GM18870 (cell line): ENCODE results near the gene SETDB1.

Experiments used
- ATAC-seq: cut with Tn5 transposase; IDR thresholded peaks from one replicate; pipeline ENCODE4 v1.9.1; 2021; ENCODE audit warnings: moderate library complexity; ENCODE audit not compliant: unreplicated experiment

Gene SETDB1

DNA sequence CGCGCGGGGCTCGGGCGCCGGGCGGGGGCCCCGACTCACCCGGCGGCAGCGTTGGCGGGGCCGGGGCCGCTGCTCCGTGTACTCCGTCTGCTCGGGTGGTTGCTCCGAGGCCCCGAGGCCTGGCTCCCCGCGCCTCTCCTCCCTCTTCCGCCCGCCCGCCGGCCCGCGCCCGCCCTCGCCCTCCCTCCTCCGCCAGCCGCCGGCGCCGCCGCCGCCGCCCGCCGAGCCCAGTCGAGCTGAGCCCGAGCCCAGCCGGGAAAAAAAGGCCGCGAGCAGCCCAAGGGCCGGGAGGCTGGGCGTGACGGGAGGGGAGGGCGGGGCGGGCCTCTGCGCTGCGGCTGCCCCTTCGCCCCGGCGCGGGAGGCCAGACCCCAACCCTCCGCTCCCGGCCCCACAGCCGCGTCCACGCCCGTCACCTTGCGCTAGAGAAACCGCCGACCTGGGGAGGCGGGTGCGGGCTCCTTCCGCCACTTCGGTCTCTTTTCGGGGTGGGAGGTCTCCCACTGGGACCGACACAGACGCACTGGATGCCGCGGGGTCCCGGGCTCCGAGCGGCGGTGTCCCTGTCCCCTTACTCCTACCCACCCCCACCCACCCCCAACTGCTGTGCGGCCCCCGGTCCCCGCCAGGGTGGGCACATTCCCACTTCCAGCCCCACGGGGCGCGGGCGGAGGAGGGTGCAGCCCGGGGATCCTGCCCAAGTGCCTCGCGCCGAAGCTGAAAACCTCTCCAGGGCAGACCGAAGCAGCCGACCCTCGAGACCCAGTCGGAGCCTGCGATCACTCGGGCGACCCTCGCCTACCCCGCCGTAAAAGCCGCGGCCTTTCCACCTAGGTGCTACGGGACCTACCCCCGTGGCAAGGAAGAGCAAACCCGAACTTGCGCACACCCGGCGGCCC lies 48.7 kb downstream of the SETDB1 start, which contains the start of gene CERS2:
Gene CERS2 (minus strand): TSS at position 256 of the 899 bp plus-strand sequence. CDS start 5,745 bp downstream, outside the sequence.
- ATAC-seq, result no peak

DNA sequence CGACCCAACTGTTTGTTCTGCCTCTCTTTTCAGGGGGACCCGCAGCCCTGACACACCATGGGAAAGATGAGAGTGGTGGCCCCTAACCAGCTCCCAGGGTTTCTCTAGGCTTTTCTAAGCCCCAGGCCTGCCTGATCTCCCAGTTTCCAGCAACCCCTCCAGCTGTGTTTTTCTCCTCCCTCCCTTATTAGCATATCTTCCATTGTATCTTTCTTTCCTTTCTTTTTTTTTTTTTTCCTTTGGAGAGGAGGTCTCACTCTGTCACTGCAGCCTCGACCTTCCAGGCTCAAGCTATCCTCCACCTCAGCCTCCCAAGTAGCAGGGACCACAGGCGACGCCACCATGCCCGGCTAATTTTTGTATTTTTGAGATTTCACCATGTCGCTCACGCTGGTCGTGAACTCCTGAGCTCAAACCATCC lies 50.2 kb downstream of the SETDB1 start:
- ATAC-seq, result no peak

DNA sequence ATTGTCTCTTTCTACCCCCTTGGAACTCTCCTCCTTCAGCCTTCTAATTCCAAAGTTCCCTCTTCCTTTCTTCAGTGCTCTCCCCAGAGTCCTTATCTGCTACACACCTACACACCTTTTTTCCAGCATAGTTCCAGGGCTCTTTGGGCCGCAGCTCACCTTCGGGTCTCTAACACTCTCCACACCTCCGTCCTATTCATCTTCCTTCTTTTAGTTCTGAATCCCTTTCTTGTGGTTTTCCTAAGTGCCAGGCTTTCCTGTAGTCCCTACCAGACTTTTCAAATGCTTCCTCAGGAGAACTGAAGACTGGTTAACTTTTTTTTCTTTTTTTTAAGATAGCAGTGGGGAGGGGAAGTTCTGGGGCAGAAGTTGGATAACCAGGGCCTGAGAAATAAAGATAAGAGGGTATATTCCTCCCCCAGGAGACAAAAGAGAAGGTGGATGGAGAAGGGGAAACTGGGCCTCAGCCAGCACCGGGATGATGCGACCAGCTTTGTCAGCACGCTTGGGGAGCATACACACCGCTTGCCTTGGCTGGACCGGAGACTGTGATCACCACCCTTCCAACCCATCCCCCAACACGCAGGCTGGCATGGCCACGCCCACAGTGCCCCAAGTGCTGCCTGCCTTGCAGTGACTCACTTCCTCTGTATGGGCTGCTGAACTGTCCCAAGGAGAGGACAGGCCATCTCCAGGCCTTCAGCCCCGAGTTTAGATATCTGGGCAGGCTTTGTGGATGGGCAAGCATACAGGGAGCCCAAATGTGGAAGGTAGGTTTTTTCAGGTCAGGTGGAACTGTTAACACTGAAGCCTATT lies 50.9 kb downstream of the SETDB1 start:
- ATAC-seq, result no peak

DNA sequence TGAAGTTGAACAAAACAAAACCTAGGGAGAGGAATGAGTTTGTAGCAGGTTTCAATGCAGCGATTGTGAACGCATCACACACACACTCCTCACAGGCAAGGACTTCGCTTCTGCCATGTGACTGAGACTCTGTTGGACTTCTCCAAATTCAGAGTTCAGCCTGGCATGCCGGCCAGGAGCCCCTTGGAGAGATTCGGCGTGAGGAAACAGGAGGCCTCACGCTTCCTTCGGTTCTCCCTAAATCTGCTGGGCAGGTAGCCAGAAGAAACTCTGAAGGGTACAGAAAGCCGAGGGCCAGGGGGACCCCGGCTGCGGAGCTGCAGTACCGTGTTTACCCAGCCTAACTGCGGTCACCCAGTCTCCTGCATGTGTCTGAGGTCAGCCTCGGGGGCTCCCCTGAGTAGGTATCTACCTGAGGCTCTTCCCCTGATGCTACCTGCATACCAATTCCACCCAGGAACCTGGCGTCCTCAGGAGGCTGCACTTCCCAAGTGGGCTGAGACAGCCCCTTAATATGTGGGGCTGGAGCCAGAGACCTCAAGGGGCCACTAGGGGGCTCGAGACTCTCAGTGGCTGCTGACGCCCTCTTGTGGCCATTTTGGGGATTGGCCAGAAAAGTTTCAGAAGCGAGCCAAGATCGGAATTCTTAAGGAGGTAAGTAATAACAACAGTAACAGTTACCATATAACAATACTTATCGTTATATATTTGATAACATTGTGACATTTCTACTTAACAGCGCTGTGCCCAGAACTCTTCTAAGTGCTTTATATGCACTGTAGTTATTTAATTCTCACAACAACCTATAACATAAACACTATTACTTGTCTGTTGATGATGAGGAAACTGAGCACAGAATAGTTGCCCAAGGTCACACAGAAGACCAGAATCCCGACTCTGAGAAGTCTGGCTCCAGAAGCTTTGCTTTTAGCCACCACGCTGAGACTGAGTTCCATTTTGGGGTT lies 53.2 kb downstream of the SETDB1 start:
- no peak for ATAC-seq

DNA sequence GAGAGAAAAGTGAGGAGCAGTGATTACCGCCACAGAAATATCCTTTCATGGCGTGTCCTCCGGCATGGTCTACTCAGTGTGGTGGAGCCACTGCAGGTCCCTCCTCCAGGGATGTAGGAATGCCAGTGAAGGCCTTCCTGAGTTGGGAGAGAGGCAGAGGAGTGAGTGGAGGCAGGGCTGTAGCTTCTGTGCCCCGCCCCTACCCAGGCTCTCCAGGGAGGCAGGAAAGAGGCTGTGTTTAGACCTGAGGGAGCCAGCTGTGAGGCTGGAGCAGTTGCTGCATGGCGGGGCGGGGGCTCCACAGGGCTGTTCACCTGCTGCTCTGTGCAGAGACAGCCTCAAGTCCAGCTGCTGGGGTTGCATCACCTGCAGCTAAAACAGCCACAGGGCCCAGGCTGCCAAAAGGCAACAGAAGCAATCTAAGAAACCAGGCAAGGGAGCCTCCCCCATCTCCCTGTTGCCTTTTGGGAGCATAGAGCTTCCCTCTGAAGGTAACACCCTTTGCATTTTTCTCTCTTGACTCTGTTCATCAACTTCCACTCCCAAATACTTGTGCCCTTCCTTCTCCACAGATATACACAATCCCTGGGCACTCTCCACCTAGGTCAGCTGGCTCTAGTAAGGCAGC lies 55.1 kb downstream of the SETDB1 start:
- no peak for ATAC-seq

DNA sequence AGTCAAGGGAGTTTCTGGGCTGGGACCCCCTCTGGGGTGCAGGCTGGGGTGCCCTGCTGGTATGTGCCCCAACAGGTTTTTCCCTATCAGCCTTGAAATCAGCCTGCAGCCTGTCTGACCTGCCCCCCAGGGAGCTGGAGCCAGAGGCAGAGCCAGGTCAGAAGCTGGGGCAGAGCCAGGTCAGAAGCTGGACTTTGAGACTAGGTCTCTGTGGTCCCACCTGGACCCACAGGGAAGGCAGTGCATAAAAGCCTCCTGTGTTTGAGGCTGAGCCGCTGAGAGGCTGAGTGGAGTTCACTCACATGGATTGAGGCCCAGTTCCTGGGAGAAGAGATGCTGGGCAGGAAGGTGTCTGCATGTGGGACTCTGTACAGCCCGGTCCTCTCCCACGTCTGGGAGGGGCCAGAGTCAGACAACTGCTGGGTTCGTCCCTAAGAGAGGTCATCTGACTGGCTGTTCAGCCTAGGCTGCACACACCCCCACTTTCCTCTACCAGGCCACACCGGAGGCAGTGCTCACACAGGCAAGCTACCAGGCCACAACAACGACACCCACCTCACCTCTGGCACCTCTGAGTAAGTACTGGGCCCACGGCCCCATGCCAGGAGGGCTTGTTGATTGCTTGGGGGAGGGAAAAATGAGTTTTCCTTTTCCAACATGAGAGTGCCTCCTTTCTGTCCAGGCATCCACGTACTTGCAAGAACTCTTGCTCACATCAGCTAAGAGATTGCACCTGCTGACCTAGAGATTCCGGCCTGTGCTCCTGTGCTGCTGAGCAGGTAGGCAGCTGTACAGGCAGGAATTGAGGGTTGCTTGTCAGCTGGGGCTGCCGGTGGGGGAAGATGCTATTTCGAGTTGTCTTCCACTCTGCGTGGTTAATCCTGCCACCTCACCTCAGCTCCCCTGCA lies 55.9 kb downstream of the SETDB1 start, which contains the start of gene ANXA9:
Gene ANXA9 (plus strand): TSS at position 488 of the 908 bp plus-strand sequence. CDS start 814 bp downstream, outside the sequence.
- no peak for ATAC-seq

DNA sequence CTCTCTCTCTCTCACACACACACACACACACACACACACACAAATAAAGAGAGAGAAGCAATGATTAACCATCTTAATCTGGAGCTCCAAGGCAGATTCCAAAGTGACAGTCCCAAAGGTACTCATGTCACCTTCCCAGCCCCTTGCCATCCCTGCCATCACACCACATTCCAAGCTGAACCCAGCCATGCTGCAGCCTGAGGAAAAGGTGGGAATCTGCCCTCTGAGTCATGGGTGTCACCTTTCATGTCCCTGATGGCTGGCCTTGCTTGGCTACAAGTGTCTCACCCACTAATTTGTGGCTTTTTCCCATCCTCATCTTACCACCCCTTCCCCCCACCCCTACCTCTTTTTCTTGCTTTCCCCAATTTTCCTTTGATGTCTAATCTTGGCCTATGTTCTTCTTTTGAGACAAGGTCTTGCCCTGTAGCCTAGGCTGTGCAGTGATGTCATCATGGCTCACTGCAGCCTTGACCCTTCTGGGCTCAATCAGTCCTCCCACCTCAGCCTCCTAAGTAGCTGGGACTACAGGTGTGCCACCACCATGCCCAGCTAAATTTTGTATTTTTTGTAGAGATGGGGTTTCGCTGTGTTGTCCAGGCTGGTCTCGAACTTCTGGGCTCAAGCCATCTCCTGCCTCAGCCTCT lies 59.1 kb downstream of the SETDB1 start:
- ATAC-seq, result no peak

DNA sequence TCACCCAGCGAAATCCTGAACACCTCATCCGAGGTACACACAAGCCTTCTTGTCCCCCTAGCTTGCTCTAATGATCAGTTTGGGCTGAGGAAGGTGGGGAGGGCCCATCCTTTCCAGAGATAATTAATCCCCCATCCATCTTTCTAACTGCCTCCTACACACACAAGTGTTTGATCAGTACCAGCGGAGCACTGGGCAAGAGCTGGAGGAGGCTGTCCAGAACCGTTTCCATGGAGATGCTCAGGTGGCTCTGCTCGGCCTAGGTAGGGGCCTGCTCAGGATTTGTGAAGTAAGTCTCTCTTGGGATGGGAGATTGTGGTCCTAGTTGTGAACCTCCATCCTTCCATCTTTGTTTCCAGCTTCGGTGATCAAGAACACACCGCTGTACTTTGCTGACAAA lies 61.8 kb downstream of the SETDB1 start:
- ATAC-seq, result no peak

DNA sequence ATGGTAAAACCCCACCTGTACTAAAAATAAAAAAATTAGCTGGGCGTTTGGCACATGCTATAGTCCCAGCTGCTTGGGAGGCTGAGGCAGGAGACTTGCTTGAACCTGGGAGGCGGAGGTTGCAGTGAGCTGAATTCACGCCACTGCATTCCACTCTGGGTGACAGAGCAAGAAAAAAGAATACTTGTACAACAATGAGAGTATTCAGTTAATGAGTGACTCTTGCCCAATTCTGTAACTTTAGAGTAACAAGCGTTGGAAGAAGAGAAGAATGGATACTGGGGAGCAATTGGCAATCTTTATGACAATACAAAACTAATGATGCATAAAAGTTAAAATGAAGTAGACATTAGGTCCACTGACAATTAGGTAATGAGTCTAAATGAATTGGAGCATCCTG lies 66.5 kb downstream of the SETDB1 start:
- no peak for ATAC-seq

DNA sequence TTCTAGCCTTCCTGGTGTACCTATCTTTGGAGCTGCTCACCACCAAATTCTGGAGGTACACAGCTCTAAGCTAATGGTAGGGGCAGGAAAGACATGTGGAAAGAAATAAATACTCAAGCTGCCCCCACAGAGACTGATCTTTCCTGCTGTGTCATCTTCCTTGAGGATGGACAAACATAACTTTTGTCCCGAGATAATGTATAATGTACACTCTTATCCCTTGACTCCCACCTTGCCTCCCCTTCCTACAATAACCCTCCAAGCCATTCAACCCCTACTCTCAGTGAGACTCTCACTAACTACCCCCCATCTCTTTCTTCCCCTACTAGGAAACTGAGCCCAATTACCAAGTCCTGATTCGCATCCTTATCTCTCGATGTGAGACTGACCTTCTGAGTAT lies 68.1 kb downstream of the SETDB1 start:
- ATAC-seq, result no peak

DNA sequence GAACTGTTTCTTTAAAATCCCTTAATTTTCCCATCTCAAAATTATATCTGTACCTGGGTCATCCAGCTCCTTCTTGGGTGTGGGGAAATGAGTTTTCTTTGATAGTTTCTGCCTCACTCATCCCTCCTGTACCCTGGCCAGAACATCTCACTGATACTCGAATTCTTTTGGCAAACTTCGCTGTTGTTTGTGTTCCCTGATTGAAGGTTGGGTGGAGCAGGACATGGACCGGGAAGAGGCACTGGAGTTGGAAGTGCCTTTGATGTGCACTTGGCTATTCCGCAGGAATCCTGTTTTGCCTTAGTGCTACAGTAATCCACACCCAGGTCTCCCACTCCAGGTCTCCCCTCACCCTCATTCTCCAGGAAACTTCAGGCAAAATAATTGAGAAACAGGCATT lies 69.3 kb downstream of the SETDB1 start:
- no peak for ATAC-seq

DNA sequence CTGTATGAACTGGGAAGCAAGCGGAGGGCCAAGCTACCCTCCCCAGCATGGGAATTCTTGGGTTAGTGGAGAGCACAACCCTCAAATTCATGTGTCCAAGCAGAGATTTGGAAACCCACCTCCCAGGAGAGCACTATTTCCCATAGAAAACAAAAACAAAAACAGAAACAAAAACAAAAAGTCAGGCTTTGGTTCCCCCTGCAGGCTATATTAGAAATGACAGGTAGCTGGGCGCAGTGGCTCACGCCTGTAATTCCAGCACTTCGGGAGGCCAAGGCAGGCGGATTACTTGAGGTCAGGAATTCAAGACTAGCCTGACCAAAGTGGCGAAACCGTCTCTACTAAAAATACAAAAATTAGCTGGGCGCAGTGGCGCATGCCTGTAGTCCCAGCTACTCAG lies 69.7 kb downstream of the SETDB1 start:
- ATAC-seq, result no peak

DNA sequence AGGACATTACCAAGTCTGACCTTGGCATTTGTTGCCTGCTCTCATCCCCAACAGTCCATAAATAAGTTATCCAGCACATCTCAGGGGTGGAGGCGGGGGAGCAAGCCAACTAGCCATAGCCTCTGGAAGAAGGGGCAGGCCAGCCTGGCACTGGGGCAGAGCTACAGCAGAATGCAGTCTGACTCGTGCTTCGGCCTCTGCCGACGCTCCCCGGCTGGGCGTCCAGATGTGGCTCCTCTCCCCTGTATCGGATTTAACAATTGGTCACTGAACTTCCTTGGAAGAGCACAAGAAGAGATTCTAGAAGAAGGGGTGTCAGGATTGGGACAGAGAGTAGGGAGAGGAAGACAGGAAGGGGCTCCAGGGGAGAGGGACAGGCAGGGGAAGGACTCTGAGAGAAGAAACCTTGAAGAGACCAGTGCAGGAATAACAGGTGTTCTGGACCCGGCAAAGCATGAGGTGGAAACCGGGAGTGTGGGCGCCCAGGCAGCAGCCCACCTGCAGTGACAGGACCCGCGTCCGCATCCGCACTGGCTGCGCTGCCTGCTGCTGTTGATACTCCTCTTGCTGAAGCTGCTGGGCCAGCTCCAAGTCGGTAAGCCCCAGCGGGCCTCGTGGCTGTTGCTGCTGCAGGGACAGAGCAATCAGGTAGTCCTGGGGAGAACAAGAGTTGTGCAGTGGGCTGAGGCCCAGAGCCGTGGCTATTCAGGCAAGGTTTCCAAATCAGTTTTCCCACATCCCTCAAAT lies 71.1 kb downstream of the SETDB1 start:
- no peak for ATAC-seq

DNA sequence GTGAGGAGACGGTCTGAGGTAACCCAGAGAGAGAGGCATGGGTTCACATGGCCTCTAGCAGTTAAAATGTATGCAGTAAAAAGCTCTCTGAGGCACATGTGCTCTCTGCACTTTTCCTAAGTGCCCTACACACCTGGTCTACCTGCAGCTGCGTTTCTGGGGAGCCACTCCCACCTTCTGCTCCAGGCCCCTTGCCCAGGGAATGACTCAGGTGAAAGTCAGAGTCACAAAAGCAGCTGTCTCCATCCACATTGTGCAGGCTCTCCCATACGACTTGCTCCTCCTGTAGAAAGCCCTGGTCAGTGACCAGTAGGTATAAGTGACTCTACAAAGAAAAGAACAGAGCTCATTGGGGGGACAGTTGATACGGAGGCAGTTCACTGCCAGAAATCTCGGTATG lies 71.8 kb downstream of the SETDB1 start:
- ATAC-seq, result no peak

DNA sequence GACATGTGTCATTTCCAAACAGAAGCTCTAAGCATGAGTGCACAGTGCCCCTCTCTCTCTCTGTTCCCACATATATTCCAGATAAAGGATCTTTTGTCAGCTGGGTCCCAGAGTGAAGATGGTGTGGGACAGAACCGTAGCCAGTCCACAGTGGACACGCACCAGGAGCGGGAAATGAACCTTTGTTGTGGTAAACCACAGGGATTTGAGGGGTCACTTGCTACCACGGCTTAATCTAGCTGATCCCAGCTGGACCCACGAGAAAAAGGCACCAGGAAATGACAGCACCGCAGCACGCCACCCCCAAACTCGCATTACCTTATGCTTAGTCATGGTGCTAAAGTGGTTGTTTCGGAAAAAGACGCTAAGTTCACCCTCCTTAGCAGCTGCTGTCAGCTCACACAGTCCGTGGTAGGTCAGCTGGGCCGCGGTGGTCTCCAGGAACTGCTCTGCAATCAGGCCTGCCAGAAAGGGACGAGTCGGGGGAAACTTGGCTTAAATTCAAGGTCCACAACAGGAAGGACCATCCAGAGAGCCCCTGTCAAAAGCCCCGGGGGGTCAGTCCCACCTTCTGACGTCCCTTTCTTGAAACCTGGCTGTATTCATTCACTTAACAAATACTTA lies 73.0 kb downstream of the SETDB1 start:
- ATAC-seq, result no peak

DNA sequence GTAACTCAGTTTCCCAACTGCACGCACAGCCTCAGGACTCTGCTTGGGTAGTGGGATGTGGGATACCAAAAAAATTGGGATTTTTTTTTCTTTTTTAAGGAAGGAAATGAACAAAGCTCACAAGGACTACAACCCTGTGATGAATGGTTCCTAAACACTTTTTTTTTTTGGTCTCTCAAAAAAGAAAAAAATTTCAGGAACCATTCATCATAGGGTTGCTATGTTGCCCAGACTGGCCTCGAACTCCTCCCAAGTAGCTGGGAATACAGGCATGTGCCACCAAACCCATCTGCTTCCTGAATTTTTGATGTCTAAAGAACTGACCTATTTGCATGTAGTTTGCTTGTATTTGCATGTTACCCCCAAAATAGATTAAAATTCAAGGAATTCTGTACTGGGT lies 73.8 kb downstream of the SETDB1 start:
- ATAC-seq, result no peak

DNA sequence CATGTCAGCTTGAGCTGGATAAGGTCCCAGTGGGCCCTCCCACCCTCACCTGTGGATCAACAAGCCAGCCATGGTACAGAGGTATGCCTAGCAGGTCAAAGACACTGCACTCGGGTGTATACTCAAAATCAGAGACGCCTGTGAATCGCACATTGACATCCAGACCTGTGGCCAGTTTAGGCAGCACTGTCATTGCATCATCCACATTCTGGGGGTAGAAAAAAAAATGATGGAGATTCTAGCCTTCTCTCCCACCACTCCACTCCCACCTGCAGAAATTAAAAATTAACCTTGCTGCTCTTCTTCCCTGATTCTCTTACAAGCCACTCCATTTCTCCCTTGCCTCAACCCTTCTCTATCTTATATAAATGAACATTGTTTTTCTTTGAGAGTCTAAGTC lies 74.2 kb downstream of the SETDB1 start:
- ATAC-seq, result no peak
